ENCODE data around the gene RALGPS1.

DNA sequence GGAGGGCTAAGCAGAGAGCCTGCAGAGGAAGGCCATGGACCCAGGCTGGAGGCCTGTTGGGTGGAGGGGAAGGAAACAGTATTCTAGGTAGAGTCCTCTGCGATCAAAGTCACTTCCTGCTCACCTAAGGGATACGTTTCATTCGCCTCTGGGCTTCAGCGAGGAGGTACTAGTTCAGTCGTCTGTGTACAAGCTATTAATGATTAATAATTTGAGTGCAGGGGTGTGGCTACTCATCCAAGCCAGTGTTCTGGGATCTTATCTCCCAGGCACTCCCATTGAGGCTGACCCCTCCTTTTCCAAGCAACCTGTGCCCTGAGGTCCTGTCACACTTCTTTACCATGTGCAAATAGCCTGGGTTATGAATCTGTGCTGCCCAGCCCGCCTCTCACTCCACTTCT is 25.2 kb downstream of the RALGPS1 start:
- TF ChIP-seq EZH2 (IDR thresholded peaks at IDR 0.05; ENCODE audit: borderline replicate concordance, insufficient read depth, low read depth, low read length, poor library complexity, severe bottlenecking), result no peak
- TF ChIP-seq, protein P1, sequence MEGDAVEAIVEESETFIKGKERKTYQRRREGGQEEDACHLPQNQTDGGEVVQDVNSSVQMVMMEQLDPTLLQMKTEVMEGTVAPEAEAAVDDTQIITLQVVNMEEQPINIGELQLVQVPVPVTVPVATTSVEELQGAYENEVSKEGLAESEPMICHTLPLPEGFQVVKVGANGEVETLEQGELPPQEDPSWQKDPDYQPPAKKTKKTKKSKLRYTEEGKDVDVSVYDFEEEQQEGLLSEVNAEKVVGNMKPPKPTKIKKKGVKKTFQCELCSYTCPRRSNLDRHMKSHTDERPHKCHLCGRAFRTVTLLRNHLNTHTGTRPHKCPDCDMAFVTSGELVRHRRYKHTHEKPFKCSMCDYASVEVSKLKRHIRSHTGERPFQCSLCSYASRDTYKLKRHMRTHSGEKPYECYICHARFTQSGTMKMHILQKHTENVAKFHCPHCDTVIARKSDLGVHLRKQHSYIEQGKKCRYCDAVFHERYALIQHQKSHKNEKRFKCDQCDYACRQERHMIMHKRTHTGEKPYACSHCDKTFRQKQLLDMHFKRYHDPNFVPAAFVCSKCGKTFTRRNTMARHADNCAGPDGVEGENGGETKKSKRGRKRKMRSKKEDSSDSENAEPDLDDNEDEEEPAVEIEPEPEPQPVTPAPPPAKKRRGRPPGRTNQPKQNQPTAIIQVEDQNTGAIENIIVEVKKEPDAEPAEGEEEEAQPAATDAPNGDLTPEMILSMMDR (IDR thresholded peaks at IDR 0.05), result no peak

Measured in B cell (primary cell).